ENCODE data around the gene AGPAT1. TPM values are rescaled to one million over a fixed set of nuclear protein-coding genes. Genes with fewer than 3 reads are reported as not detected.

The AGPAT1 gene
- total RNA-seq, 1 experiment from 2014 or later, result 55.6 TPM

GRCh38 chr6:32177183-32177787, 1.4 kb upstream of the AGPAT1 start:
- peak overlapping the region; percentile 93 to 98 for H3K4me3 ChIP-seq (replicated peaks in 1 of 2; ENCODE audit: low read depth in 1 of 2, low read length in 2 of 2)
- no peak for ATAC-seq
- H3K79me2 ChIP-seq (ENCODE audit: insufficient read depth, low read length), result peaks cover 24% of the 10 kb centered on the region
- ChIA-PET CTCF (interaction anchor here (0.6 to 1.7 kb wide), 3 partner anchors 13 to 59 kb away, joined by 3 to 10 read pairs (median 9); partner anchors contain the start of gene PBX2), RAD21 (ENCODE audit: low non-redundant PET in 1 of 2, low total read pairs in 2 of 2, uncharacterized antibody in 2 of 2, unreplicated experiment in 2 of 2) (no interaction called here), POLR2A (interaction anchor here (0.8 to 2.2 kb wide), 9 partner anchors 13 to 795 kb away, joined by 3 to 10 read pairs (median 4); partner anchors contain the start of genes ATF6B, EGFL8, FKBPL and GPSM3)
- peak overlapping the region; percentile 90 for H3K9ac ChIP-seq (ENCODE audit: low read length)
- TSS peak; percentile 39 for BruUV-seq (replicated peaks)
- H4K20me1 ChIP-seq (ENCODE audit: insufficient read depth), result no peaks in the 10 kb centered on the region
- intact Hi-C loops (cut with micrococcal nuclease), result no loop called here
- H3K9me2 ChIP-seq (ENCODE audit: insufficient read depth), result no peaks in the 10 kb centered on the region
- peaks cover 0 to 11% of the 10 kb centered on the region in 2 experiments; a peak in 2 of 4 replicates for H3K36me3 ChIP-seq (ENCODE audit: control insufficient read depth in 1 of 2, insufficient read depth in 2 of 2, low read length in 2 of 2)
- peak overlapping the region; percentile 97 for H3K4me2 ChIP-seq (ENCODE audit: low read length)
- no peak for TF ChIP-seq SRF (IDR thresholded peaks at IDR 0.05; ENCODE audit: low read depth)
- no peak for TF ChIP-seq ZFX (IDR thresholded peaks at IDR 0.05)
- TF ChIP-seq YY1 (IDR thresholded peaks at IDR 0.05; ENCODE audit: extremely low read depth, insufficient replicate concordance, low read depth, low read length), result peak; percentile 47
- TF ChIP-seq POLR2A (IDR thresholded peaks at IDR 0.05; ENCODE audit: borderline replicate concordance, extremely low read depth, insufficient read depth, insufficient read length), result peak; percentile 32
- H3K4me1 ChIP-seq (ENCODE audit: control insufficient read depth in 1 of 2, insufficient read depth in 2 of 2, low read length in 2 of 2), result peaks cover 24 to 52% of the 10 kb centered on the region in 2 experiments
- H3K27ac ChIP-seq (ENCODE audit: low read depth, low read length), result peak overlapping the region; percentile 74
- DNase-seq (ENCODE audit: low read depth, low spot score), result no peak
- H3K27me3 ChIP-seq (ENCODE audit: insufficient read depth, low read length), result no peaks in the 10 kb centered on the region
- no peak overlapping the region for H2AFZ ChIP-seq (ENCODE audit: low read depth, low read length, poor library complexity, severe bottlenecking)
- H3K9me3 ChIP-seq (ENCODE audit: control insufficient read depth in 1 of 2, insufficient read depth in 1 of 2, low read depth in 1 of 2, low read length in 2 of 2), result no peaks in the 10 kb centered on the region

- ATAC-seq (no peak), DNase-seq (ENCODE audit: low read depth, low spot score) (no peak)
- Histone ChIP-seq H3K9me2 (ENCODE audit: insufficient read depth) (no peaks in the 10 kb centered on the region), H3K4me2 (ENCODE audit: low read length) (peak overlapping the region; percentile 97), H3K79me2 (ENCODE audit: insufficient read depth, low read length) (peaks cover 24% of the 10 kb centered on the region), H3K4me1 (ENCODE audit: control insufficient read depth in 1 of 2, insufficient read depth in 2 of 2, low read length in 2 of 2) (peaks cover 24 to 52% of the 10 kb centered on the region in 2 experiments), H4K20me1 (ENCODE audit: insufficient read depth) (no peaks in the 10 kb centered on the region), H3K36me3 (ENCODE audit: control insufficient read depth in 1 of 2, insufficient read depth in 2 of 2, low read length in 2 of 2) (peaks cover 0 to 11% of the 10 kb centered on the region in 2 experiments; a peak in 2 of 4 replicates), H3K9ac (ENCODE audit: low read length) (peak overlapping the region; percentile 90), H2AFZ (ENCODE audit: low read depth, low read length, poor library complexity, severe bottlenecking) (no peak overlapping the region), H3K27ac (ENCODE audit: low read depth, low read length) (peak overlapping the region; percentile 74), H3K9me3 (ENCODE audit: control insufficient read depth in 1 of 2, insufficient read depth in 1 of 2, low read depth in 1 of 2, low read length in 2 of 2) (no peaks in the 10 kb centered on the region), H3K27me3 (ENCODE audit: insufficient read depth, low read length) (no peaks in the 10 kb centered on the region), H3K4me3 (replicated peaks in 1 of 2; ENCODE audit: low read depth in 1 of 2, low read length in 2 of 2) (peak overlapping the region; percentile 93 to 98)
- intact Hi-C loops (cut with micrococcal nuclease), result no loop called here
- TSS peak; percentile 82 for BruUV-seq (replicated peaks)
- ChIA-PET CTCF (interaction anchor here (0.9 to 1.7 kb wide), 3 partner anchors 14 to 58 kb away, joined by 4 to 10 read pairs (median 9); partner anchors contain the start of gene PBX2), RAD21 (ENCODE audit: low non-redundant PET in 1 of 2, low total read pairs in 2 of 2, uncharacterized antibody in 2 of 2, unreplicated experiment in 2 of 2) (no interaction called here), POLR2A (interaction anchor here (1.3 to 2.2 kb wide), 6 partner anchors 12 to 46 kb away, joined by 3 to 10 read pairs (median 5); partner anchors contain the start of genes EGFL8, FKBPL and GPSM3)
- TF ChIP-seq CTCF (IDR thresholded peaks at IDR 0.05 in 2 of 3, conservative IDR thresholded peaks at IDR 0.05 in 1 of 3; ENCODE audit: borderline replicate concordance in 1 of 3, insufficient read depth in 1 of 3, low read depth in 2 of 3, low read length in 2 of 3) (no peak), ATF3 (IDR thresholded peaks at IDR 0.05) (no peak), FOSL1 (IDR thresholded peaks at IDR 0.05; ENCODE audit: low read depth) (no peak), CBX3 (IDR thresholded peaks at IDR 0.05; ENCODE audit: low read depth) (no peak), ELF1 (IDR thresholded peaks at IDR 0.05; ENCODE audit: borderline replicate concordance, low read depth) (no peak), MAX (IDR thresholded peaks at IDR 0.05) (no peak), CEBPB (IDR thresholded peaks at IDR 0.05; ENCODE audit: low read depth) (no peak), YY1 (IDR thresholded peaks at IDR 0.05; ENCODE audit: extremely low read depth, insufficient replicate concordance, low read depth, low read length) (no peak), ZBTB33 (IDR thresholded peaks at IDR 0.05; ENCODE audit: extremely low read depth, insufficient replicate concordance, low read length) (no peak), RAD21 (IDR thresholded peaks at IDR 0.05; ENCODE audit: low read depth) (no peak)
These were observed 745 bp upstream of the AGPAT1 start for GRCh38 chr6:32176476-32177182.

All from HCT116 (cell line).